WTC11 (cell line): Measurements from ENCODE around the gene ENOX2. TPM values are rescaled to one million over a fixed set of nuclear protein-coding genes. Genes with fewer than 3 reads are reported as not detected.

Experiments used
- ATAC-seq: fragments of 200-7000 bp; cut with Tn5 transposase; 2 replicates; pipeline ENCODE4 v1.10.0; 2021; ENCODE audit warnings: mild to moderate bottlenecking, moderate library complexity
- CTCF ChIA-PET: fragments of 300-600 bp; sonication (Branson Sonifier 250); formaldehyde crosslinking; loops from one replicate; lab custom pipeline; 2021; ENCODE audit warnings: antibody characterized with exemption; lab: Charles Lee
- POLR2A ChIA-PET: fragments of 350-600 bp; sonication (Branson Sonifier 250); formaldehyde crosslinking; loops from one replicate; lab custom pipeline; 2021; ENCODE audit warnings: antibody characterized with exemption; lab: Charles Lee
- DNase-seq: peaks from one replicate; pipeline ENCODE4 v3.0.0; 2021; ENCODE audit warnings: low spot score
- H3K27ac Mint-ChIP-seq: 2 replicates; pipeline ENCODE4 v1.8.0; 2021; ENCODE audit warnings: mixed read lengths
- H3K27me3 Mint-ChIP-seq: 2 replicates; pipeline ENCODE4 v1.8.0; 2021; ENCODE audit warnings: low read depth, mild to moderate bottlenecking, moderate library complexity, mixed read lengths
- H3K36me3 Mint-ChIP-seq: 2 replicates; pipeline ENCODE4 v1.8.0; 2021; ENCODE audit warnings: mixed read lengths
- H3K4me1 Mint-ChIP-seq: 2 replicates; pipeline ENCODE4 v1.8.0; 2022; ENCODE audit warnings: mixed read lengths
- H3K4me3 Mint-ChIP-seq: 2 replicates; pipeline ENCODE4 v1.8.0; 2021; ENCODE audit warnings: mild to moderate bottlenecking, moderate library complexity, mixed read lengths
- H3K9me3 Mint-ChIP-seq: 2 replicates; pipeline ENCODE4 v1.8.0; 2021; ENCODE audit warnings: mixed read lengths
- ATF3 ChIP-seq: sonication (generic); formaldehyde crosslinking; conservative IDR thresholded peaks from 2 replicates; pipeline ENCODE4 v1.8.1; 2022; ENCODE audit warnings: mild to moderate bottlenecking, missing genetic modification reagents
- ELF4 ChIP-seq: sonication (generic); formaldehyde crosslinking; IDR thresholded peaks from 2 replicates; pipeline ENCODE4 v1.8.1; 2022; ENCODE audit warnings: low read depth, mild to moderate bottlenecking, moderate library complexity, missing genetic modification reagents
- ESRRA ChIP-seq: sonication (generic); formaldehyde crosslinking; IDR thresholded peaks from 2 replicates; pipeline ENCODE4 v1.8.1; 2022; ENCODE audit warnings: mild to moderate bottlenecking, missing genetic modification reagents, borderline replicate concordance
- FOXP1 ChIP-seq: sonication (generic); formaldehyde crosslinking; IDR thresholded peaks from 2 replicates; pipeline ENCODE4 v1.8.0; 2022; ENCODE audit warnings: missing genetic modification reagents, mild to moderate bottlenecking, moderate library complexity, borderline replicate concordance
- GTF2I ChIP-seq: fragments of 250-450 bp; sonication (Bioruptor Pico); conservative IDR thresholded peaks from 2 replicates; pipeline ENCODE4 v1.4.0; 2021; ENCODE audit warnings: mild to moderate bottlenecking
- KAT7 ChIP-seq: sonication (generic); formaldehyde crosslinking; IDR thresholded peaks from 2 replicates; pipeline ENCODE4 v1.8.1; 2023; ENCODE audit warnings: missing genetic modification reagents, mild to moderate bottlenecking, borderline replicate concordance
- MXD4 ChIP-seq: fragments of 250-450 bp; sonication (Bioruptor Pico); IDR thresholded peaks from 2 replicates; pipeline ENCODE4 v1.8.0; 2021; ENCODE audit warnings: mild to moderate bottlenecking, moderate library complexity, borderline replicate concordance
- MYBL2 ChIP-seq: sonication (generic); formaldehyde crosslinking; IDR thresholded peaks from 2 replicates; pipeline ENCODE4 v1.8.1; 2023; ENCODE audit warnings: mild to moderate bottlenecking, moderate library complexity, missing genetic modification reagents
- NFE2L1 ChIP-seq: sonication (generic); formaldehyde crosslinking; IDR thresholded peaks from 2 replicates; pipeline ENCODE4 v1.8.1; 2023; ENCODE audit warnings: missing genetic modification reagents
- NR1H2 ChIP-seq: sonication (generic); formaldehyde crosslinking; IDR thresholded peaks from 2 replicates; pipeline ENCODE4 v1.9.0; 2021; ENCODE audit warnings: mild to moderate bottlenecking, moderate library complexity, missing genetic modification reagents
- NR3C1 ChIP-seq: sonication (generic); formaldehyde crosslinking; conservative IDR thresholded peaks from 2 replicates; pipeline ENCODE4 v1.8.1; 2023; ENCODE audit warnings: low read depth, mild to moderate bottlenecking, missing genetic modification reagents
- OVOL2 ChIP-seq: fragments of 250-450 bp; sonication (Bioruptor Pico); IDR thresholded peaks from 2 replicates; pipeline ENCODE4 v1.9.0; 2021; ENCODE audit warnings: mild to moderate bottlenecking, borderline replicate concordance
- SMAD3 ChIP-seq: sonication (generic); formaldehyde crosslinking; IDR thresholded peaks from 2 replicates; pipeline ENCODE4 v1.8.0; 2022; ENCODE audit warnings: missing genetic modification reagents, mild to moderate bottlenecking, borderline replicate concordance
- ZBTB21 ChIP-seq: sonication (generic); formaldehyde crosslinking; IDR thresholded peaks from 2 replicates; pipeline ENCODE4 v1.8.1; 2023; ENCODE audit warnings: mild to moderate bottlenecking, missing genetic modification reagents, borderline replicate concordance
- ZNF121 ChIP-seq: sonication (generic); formaldehyde crosslinking; IDR thresholded peaks from 2 replicates; pipeline ENCODE4 v1.8.0; 2023; ENCODE audit warnings: missing genetic modification reagents
- ZNF232 ChIP-seq: sonication (generic); formaldehyde crosslinking; IDR thresholded peaks from 2 replicates; pipeline ENCODE4 v1.8.0; 2022; ENCODE audit warnings: mild to moderate bottlenecking, missing genetic modification reagents
- ZNF317 ChIP-seq: sonication (generic); formaldehyde crosslinking; IDR thresholded peaks from 2 replicates; pipeline ENCODE4 v1.8.1; 2023; ENCODE audit warnings: low read depth, mild to moderate bottlenecking, moderate library complexity, missing genetic modification reagents, borderline replicate concordance
- ZNF512 ChIP-seq: sonication (generic); formaldehyde crosslinking; IDR thresholded peaks from 2 replicates; pipeline ENCODE4 v1.8.1; 2022; ENCODE audit warnings: missing genetic modification reagents, borderline replicate concordance
- total RNA-seq: library from RNA; stranded (reverse); gene quantifications from 3 replicates; pipeline ENCODE4 v1.2.3, GENCODE V29; 2021
- TF ChIP-seq, protein P1 (sequence below): sonication (generic); formaldehyde crosslinking; IDR thresholded peaks from 2 replicates; pipeline ENCODE4 v1.8.1; 2023; ENCODE audit warnings: mild to moderate bottlenecking, missing genetic modification reagents, borderline replicate concordance
- TF ChIP-seq, protein P2 (sequence below): sonication (generic); formaldehyde crosslinking; IDR thresholded peaks from 2 replicates; pipeline ENCODE4 v1.8.0; 2022; ENCODE audit warnings: mild to moderate bottlenecking, missing genetic modification reagents
- TF ChIP-seq, protein P3 (sequence below): sonication (generic); formaldehyde crosslinking; IDR thresholded peaks from 2 replicates; pipeline ENCODE4 v1.8.1; 2022; ENCODE audit warnings: mild to moderate bottlenecking, missing genetic modification reagents, moderate library complexity, borderline replicate concordance

ENOX2 gene
- total RNA-seq, 1 experiment from 2014 or later = 13.8 TPM

DNA sequence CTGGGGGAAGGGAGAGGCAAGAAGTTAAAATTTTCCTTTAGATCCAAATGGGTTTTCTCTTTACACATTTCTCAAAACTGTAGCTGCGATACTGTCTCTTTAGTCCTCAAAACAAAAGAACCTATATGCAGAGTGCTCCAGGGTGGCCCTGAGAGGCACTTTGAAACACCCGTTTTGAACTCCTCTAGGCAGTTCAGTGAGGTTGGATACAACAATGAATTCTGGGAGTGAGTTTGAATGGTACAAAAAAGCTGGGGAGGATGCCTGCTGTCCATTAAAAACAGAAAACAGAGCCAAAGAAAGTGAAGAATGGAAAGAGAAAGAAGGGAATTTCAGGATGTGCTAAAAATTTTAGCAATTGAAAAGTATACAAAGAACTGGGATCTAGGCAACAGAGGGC lies 23.1 kb downstream of the ENOX2 start (continued):
- TF ChIP-seq MYBL2 (no peak), NR3C1 (no peak), KAT7 (CRISPR knock-in tag) (no peak), FOXP1 (CRISPR knock-in tag) (no peak), SMAD3 (CRISPR knock-in tag) (no peak), MXD4 (CRISPR knock-in tag) (no peak), ZNF232 (CRISPR knock-in tag) (no peak), ESRRA (CRISPR knock-in tag) (no peak)
- TF ChIP-seq, protein P1, sequence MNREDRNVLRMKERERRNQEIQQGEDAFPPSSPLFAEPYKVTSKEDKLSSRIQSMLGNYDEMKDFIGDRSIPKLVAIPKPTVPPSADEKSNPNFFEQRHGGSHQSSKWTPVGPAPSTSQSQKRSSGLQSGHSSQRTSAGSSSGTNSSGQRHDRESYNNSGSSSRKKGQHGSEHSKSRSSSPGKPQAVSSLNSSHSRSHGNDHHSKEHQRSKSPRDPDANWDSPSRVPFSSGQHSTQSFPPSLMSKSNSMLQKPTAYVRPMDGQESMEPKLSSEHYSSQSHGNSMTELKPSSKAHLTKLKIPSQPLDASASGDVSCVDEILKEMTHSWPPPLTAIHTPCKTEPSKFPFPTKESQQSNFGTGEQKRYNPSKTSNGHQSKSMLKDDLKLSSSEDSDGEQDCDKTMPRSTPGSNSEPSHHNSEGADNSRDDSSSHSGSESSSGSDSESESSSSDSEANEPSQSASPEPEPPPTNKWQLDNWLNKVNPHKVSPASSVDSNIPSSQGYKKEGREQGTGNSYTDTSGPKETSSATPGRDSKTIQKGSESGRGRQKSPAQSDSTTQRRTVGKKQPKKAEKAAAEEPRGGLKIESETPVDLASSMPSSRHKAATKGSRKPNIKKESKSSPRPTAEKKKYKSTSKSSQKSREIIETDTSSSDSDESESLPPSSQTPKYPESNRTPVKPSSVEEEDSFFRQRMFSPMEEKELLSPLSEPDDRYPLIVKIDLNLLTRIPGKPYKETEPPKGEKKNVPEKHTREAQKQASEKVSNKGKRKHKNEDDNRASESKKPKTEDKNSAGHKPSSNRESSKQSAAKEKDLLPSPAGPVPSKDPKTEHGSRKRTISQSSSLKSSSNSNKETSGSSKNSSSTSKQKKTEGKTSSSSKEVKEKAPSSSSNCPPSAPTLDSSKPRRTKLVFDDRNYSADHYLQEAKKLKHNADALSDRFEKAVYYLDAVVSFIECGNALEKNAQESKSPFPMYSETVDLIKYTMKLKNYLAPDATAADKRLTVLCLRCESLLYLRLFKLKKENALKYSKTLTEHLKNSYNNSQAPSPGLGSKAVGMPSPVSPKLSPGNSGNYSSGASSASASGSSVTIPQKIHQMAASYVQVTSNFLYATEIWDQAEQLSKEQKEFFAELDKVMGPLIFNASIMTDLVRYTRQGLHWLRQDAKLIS (CRISPR knock-in tag) = no peak

DNA sequence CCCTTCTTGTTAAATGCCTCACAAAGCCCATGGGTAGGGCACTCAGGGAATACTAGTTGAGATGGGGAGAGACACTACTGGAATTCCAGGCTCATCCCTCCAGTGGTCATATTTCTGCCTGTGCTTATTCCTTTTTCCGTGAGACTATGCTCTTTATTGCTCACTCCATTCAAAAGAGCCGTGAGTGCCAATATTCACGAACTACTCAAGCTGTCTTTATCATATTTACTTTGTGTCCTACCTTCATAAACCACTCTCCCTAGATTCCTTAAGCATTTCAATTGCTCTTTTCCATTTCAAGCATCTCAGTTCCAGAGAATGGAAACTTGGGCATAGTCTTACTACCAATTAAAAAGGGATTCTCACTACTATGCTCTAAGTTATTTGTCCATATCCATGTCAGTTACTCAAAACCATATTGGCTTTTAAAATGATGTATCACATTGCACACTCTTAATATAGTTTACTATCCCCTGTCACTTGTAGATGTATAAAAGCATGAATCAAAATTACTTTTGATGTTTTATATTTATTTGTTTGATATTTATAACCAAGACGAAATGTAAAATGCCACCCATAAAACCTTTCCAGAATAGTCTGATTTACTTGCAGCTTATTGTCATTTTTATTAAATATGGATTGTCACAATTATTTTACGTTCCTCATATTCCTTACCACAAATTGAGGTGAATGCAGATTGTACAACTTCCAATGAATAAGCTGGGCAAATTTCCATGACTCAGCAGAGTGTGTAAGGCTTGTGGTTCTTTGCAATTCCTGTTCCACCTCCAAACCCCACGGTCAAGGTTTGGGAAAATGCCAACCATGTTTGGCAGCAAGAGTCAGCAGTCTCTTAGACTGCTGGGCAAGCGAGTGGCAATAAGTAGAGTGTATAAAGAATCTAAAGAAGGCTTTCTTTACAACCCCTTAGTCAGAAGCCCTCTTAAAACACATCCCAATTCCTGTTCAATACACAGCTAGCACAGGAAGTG lies 24.4 kb downstream of the ENOX2 start:
- CTCF ChIA-PET = no interaction called here
- H3K27ac Mint-ChIP-seq = no peak overlapping the region
- no peak for TF ChIP-seq ELF4
- TF ChIP-seq, protein P2, sequence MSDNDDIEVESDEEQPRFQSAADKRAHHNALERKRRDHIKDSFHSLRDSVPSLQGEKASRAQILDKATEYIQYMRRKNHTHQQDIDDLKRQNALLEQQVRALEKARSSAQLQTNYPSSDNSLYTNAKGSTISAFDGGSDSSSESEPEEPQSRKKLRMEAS (CRISPR knock-in tag) = no peak
- TF ChIP-seq NR1H2 = no peak
- TF ChIP-seq, protein P3, sequence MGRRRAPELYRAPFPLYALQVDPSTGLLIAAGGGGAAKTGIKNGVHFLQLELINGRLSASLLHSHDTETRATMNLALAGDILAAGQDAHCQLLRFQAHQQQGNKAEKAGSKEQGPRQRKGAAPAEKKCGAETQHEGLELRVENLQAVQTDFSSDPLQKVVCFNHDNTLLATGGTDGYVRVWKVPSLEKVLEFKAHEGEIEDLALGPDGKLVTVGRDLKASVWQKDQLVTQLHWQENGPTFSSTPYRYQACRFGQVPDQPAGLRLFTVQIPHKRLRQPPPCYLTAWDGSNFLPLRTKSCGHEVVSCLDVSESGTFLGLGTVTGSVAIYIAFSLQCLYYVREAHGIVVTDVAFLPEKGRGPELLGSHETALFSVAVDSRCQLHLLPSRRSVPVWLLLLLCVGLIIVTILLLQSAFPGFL = no peak
- no peak for TF ChIP-seq OVOL2 (CRISPR knock-in tag)
- TF ChIP-seq NFE2L1 (CRISPR knock-in tag) = no peak
- TF ChIP-seq ZNF512 (CRISPR knock-in tag) = no peak
- TF ChIP-seq ZNF317 (CRISPR knock-in tag) = no peak
- no peak for TF ChIP-seq NR3C1
- TF ChIP-seq, protein P1 (CRISPR knock-in tag) = no peak
- no peak for TF ChIP-seq ZNF121 (CRISPR knock-in tag)
- no peak for TF ChIP-seq ZBTB21
- TF ChIP-seq GTF2I (CRISPR knock-in tag) = no peak
- TF ChIP-seq ATF3 (CRISPR knock-in tag) = no peak

More for the DNA sequence above, 24.4 kb downstream of the ENOX2 start:
- ATAC-seq (no peak), DNase-seq (no peak)
- Mint-ChIP-seq H3K36me3 (no peaks in the 10 kb centered on the region), H3K27me3 (no peaks in the 10 kb centered on the region), H3K9me3 (peaks cover 13% of the 10 kb centered on the region), H3K4me3 (no peak overlapping the region), H3K4me1 (peaks cover 11% of the 10 kb centered on the region)
- POLR2A ChIA-PET = no interaction called here
